Right atrium auricular region (tissue), 2 donors: ENCODE measurements around the gene NAT9. TPM values are rescaled to one million over a fixed set of nuclear protein-coding genes. Genes with fewer than 3 reads are reported as not detected.

Experiments
- DNase-seq: peaks from one replicate; pipeline ENCODE4 v3.0.0-alpha.2; 2019; ENCODE audit warnings: low spot score
- H3K27ac ChIP-seq, 2 donors: fragments of 200-600 bp; sonication (generic); 1 replicate in 1 of 2; 2 replicates in 1 of 2; pipeline ENCODE4 v1.5.1; 2016 to 2019
- H3K27me3 ChIP-seq, 2 donors: fragments of 200-600 bp; sonication (generic); one replicate each; pipeline versions ENCODE4 v1.5.1 to v1.6.0; 2017 to 2019
- H3K36me3 ChIP-seq: fragments of 200-600 bp; sonication (generic); one replicate; pipeline ENCODE4 v1.5.1; 2016
- H3K4me1 ChIP-seq, 2 donors: fragments of 200-600 bp; sonication (generic); one replicate each; pipeline versions ENCODE4 v1.5.1 to v1.6.0; 2017 to 2019
- H3K4me3 ChIP-seq, 2 donors: fragments of 200-600 bp; sonication (generic); 1 replicate in 1 of 2; 2 replicates in 1 of 2; pipeline ENCODE4 v1.5.1; 2017 to 2019; ENCODE audit warnings: mild to moderate bottlenecking in 1 of 2, moderate library complexity in 1 of 2
- H3K9me3 ChIP-seq, 2 donors: fragments of 200-600 bp; sonication (generic); one replicate each; pipeline ENCODE4 v1.5.1; 2019
- total RNA-seq, 2 donors: library from RNA; depleted of rRNA; stranded (reverse); fragments of >200 nt; gene quantifications; one replicate each; pipeline ENCODE4 v1.1.0, GENCODE V29; 2016
- TF ChIP-seq, protein P1 (sequence below), 2 donors: fragments of 200-600 bp; sonication (generic); IDR thresholded peaks; one replicate each; pipeline ENCODE4 v1.5.1; 2019; ENCODE audit warnings: antibody characterized with exemption in 2 of 2

The NAT9 gene
- total RNA-seq, 2 donors from 2014 or later: 16.2 to 18.7 TPM

- H3K27ac ChIP-seq: no peak overlapping the region
- no peaks in the 10 kb centered on the region for H3K4me1 ChIP-seq
- no peak for DNase-seq
- TF ChIP-seq, protein P1, sequence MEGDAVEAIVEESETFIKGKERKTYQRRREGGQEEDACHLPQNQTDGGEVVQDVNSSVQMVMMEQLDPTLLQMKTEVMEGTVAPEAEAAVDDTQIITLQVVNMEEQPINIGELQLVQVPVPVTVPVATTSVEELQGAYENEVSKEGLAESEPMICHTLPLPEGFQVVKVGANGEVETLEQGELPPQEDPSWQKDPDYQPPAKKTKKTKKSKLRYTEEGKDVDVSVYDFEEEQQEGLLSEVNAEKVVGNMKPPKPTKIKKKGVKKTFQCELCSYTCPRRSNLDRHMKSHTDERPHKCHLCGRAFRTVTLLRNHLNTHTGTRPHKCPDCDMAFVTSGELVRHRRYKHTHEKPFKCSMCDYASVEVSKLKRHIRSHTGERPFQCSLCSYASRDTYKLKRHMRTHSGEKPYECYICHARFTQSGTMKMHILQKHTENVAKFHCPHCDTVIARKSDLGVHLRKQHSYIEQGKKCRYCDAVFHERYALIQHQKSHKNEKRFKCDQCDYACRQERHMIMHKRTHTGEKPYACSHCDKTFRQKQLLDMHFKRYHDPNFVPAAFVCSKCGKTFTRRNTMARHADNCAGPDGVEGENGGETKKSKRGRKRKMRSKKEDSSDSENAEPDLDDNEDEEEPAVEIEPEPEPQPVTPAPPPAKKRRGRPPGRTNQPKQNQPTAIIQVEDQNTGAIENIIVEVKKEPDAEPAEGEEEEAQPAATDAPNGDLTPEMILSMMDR (IDR thresholded peaks at IDR 0.05): no peak
- no peak overlapping the region for H3K4me3 ChIP-seq
- H3K36me3 ChIP-seq: no peaks in the 10 kb centered on the region
- H3K9me3 ChIP-seq: no peaks in the 10 kb centered on the region
- no peaks in the 10 kb centered on the region for H3K27me3 ChIP-seq
Observed at GRCh38 chr17:74730491-74731346, 45.4 kb downstream of the NAT9 start.

GRCh38 chr17:74729866-74730265, 46.3 kb downstream of the NAT9 start:
- Histone ChIP-seq H3K9me3 (no peaks in the 10 kb centered on the region), H3K4me1 (no peaks in the 10 kb centered on the region), H3K36me3 (no peaks in the 10 kb centered on the region), H3K27ac (no peak overlapping the region), H3K4me3 (no peak overlapping the region), H3K27me3 (no peaks in the 10 kb centered on the region)
- TF ChIP-seq, protein P1 (IDR thresholded peaks at IDR 0.05): no peak
- no peak for DNase-seq

- Histone ChIP-seq H3K36me3 (no peaks in the 10 kb centered on the region), H3K4me1 (no peaks in the 10 kb centered on the region), H3K27ac (no peak overlapping the region), H3K27me3 (no peaks in the 10 kb centered on the region), H3K9me3 (no peaks in the 10 kb centered on the region), H3K4me3 (no peak overlapping the region)
- TF ChIP-seq, protein P1 (IDR thresholded peaks at IDR 0.05): no peak
- DNase-seq: no peak
Observed at GRCh38 chr17:74729368-74729767, 46.8 kb downstream of the NAT9 start.

DNA sequence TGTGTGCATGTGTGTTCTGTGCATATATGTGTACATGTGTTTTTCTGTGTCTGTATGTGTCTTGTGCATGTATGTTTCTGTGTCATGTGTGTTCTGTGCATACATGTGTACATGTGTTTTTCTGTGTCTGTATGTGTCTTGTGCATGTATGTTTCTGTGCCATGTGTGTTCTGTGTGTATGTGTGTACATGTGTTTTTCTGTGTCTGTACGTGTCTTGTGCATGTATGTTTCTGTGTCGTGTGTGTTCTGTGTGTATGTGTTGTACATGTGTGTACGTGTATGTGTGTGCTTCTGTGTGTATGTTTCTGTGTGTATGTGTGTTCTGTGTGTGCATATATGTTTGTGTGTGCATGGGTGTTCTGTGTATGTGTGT, 47.5 kb downstream of the NAT9 start:
- DNase-seq: no peak
- TF ChIP-seq, protein P1 (IDR thresholded peaks at IDR 0.05): no peak
- H3K27me3 ChIP-seq: no peaks in the 10 kb centered on the region
- no peaks in the 10 kb centered on the region for H3K36me3 ChIP-seq
- H3K9me3 ChIP-seq: no peaks in the 10 kb centered on the region
- no peak overlapping the region for H3K27ac ChIP-seq
- H3K4me1 ChIP-seq: no peaks in the 10 kb centered on the region
- H3K4me3 ChIP-seq: no peak overlapping the region

DNA sequence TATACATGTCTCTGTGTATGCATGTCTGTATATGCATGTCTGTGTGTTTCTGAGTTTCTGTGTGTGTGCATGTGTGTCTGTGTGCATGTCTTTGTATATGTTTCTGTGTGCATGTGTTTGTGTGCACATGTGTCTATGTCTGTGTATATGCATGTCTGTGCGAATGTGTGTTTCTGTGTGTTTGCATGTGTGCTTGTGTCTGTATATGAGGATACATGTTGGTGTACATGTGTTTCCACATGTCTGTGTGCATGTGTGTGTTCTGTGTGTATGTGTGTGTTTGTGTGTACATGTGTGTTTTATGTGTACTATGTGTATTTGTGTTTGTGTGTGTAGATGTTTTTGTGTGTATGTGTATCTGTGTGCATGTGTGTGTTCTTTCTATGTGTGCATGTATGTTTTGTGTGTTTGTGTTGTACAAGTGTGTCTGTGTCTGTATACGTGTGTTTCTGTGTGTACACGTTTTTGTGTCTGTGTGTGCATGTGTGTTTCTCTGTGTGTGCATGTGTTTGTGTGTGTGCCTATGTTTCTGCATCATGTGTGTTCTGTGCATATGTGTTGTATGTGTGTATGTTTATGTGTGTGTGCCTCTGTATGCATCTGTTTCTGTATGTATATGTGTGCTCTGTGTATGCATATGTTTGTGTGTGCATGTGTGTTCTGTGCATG, 48.0 kb downstream of the NAT9 start:
- no peaks in the 10 kb centered on the region for H3K4me1 ChIP-seq
- no peaks in the 10 kb centered on the region for H3K36me3 ChIP-seq
- H3K27me3 ChIP-seq: no peaks in the 10 kb centered on the region
- no peaks in the 10 kb centered on the region for H3K9me3 ChIP-seq
- TF ChIP-seq, protein P1 (IDR thresholded peaks at IDR 0.05): no peak
- no peak for DNase-seq
- H3K27ac ChIP-seq: no peak overlapping the region
- H3K4me3 ChIP-seq: no peak overlapping the region
